ENCODE data around the gene DNAJC10.

DNAJC10 gene

DNA sequence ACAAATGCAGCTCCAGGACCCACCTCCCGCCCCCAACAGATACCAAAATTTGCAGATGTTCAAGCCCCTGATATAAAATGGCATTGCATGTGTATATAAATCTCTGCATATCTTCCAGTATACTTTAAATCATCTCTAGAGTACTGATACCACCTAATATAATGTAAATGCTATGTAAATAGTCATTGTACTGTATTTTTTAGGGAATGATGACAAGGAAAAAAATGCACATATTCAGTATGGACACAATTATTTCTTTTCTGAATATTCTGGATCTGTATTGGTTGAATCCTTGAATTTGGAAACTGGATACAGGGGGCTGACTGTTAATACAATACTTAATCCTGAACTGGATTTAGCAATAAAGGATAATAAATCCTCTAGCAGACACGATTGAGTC, 82.7 kb downstream of the DNAJC10 start:
- DNase-seq: no peak

DNA sequence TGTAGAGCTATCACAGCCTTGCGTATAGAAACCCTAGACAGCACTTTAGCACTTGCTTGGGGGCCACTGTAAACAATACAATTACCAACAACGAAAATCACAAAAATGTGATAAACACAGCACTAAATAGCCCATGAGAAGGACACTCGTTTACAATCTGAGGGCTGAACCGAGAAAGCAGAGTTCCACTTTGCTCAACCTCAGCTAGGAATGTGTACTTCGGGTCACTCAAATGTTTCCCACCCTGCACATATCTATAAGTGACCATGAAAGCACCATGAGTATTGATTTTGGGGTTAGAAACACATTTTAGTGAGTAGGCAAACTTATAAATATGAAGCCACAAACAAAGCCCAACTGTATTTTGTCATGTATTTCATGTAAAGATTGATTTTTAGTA, 88.1 kb downstream of the DNAJC10 start:
- DNase-seq: no peak

DNA sequence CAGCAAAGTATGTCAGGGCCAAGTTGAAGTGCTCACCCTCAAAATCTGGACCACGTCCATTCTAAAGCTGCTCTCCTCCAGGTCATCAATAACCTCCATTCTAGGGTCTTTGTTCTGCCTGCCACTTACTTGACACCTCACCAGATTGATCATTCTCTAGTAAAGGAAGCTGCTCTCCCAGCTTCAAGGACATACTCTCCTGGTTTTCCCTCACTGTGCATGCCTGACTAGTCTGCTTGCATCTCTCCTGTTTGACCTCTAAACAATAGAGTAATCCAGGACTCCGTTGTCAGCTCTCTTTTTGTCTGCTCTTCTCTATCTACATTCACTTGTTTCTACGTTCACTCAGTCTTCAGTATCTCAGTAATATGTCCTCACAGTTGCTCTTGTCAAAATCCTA, 91.3 kb downstream of the DNAJC10 start:
- DNase-seq: no peak

DNA sequence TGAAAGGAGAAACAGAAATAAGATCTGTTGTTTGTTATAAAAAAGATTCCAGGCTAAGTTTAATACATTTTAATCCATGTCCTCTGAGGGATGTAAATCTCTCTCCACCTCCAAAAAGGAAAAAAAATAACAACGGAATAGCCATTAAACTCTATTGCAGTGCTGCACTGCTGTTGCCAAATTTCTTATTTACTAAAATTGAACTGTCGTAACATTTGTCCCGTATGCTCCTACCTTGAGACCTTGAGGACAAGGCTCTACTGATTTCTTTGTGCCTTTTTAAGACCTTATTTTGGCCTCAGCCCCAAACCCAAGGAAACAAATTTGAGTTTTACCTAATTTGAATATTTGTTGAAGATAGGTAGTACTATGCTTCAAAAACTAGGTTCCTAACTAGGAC, 94.0 kb downstream of the DNAJC10 start:
- DNase-seq: no peak

DNA sequence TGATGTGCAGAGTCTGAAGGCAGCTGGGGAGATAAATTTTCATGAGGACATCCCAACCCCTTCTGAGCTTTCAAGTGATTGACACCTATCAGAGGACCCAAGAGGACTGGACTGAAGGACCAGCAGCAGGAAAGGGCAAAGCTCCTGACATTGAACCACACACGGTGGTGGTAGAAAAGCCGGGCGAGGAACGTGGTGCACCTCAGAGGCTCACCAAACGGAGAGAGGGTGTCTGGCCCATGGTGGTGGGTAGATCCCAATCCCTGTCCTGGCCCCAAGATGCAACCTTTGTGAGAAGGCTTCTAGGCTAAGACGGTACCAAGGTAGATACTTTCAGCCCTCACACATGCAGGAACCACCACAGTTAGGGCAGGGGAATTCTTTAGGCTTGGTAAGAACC, 98.3 kb downstream of the DNAJC10 start:
- no peak for DNase-seq

DNA sequence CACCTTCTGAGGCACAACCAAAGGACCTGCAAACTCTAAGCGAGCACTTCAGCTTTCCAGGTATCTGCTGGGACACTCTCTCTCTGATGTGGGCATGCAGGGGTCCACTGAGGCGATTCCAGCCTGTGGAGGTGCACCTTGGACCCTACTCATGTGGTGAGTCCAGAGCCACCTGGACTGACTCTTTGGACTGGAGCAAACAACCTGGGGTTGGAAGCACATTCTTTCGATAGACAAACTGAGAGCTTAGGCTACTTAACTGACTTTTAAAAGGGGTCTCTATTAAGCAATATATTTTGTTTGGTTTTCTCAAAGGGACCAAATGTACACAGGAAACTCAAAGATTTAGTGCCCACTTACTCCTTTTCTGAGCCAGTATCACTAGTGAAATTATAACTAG, 98.7 kb downstream of the DNAJC10 start:
- no peak for DNase-seq

DNA sequence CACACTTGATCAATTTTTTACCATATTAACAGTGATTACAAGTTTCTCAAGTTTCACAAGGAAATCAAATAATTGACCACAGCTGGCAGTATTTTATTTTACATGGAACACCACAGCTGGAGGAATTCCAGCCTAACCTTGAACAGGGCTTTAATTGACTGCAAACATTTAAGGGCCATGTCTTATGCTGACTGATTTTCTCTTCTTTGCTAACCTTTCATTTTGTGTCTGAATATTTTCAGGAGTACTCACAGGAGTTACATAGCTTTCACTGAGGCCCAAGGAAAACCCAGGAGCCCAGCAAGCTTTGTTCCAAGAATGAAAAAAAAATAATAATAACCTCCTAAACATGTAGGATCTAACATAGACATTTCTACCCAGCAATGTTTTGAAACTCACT, 100.8 kb downstream of the DNAJC10 start:
- no peak for DNase-seq

DNA sequence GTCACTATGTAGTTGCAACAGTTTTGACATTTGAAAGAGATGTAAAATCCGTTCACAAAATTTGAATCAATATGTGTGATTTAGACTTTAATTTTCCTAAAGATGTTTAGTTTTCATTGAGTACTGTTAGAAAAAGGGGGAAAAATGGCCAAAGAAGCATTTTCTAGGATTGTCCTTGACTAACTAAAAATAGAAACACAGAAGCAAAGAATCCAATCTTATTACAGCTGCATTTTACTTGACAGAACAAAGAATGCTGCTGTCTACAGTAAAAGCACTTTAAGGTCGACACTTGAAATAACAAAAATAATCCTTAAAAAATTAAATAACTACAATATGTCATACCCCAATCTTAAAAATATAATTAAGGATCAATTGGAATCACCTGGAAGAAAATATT, 101.5 kb downstream of the DNAJC10 start:
- no peak for DNase-seq

DNA sequence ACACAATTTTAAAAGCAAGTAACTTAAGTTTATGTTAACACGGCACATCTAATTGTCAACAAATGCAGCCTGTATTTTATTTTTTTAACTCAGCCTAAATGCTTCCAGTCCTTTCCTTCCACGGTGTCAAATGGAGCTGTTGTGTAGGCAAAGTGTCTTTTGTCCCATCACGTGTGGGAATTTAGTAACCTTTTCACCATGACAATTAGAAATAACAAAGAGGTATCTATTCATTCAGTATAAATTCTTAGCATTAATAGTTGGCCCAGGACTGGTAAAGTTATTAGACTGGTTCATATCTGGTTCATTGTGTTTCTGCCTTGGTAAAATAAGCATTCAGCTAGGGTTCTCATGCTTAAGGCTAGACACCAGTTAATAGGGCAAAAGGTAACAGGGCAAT, 102.4 kb downstream of the DNAJC10 start:
- no peak for DNase-seq

DNA sequence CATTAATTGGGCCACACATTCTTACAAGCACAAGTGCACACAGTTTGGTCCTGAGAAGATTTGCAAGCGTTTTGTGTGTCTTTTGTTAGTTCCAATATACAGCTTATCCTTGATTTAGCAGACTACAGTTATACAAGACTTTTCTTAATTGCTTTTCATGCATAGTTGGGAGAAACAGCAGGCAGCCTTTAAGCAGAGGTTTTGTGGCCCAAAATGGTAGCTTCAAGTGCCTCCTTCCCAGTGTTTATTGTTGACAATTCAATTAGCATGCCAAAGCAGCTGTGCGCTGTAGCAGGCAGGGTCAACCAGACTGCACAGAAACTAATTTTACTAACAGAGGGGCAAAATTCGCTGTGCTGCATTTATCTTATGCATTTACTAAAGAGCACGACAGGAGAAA, 102.9 kb downstream of the DNAJC10 start:
- no peak for DNase-seq

DNA sequence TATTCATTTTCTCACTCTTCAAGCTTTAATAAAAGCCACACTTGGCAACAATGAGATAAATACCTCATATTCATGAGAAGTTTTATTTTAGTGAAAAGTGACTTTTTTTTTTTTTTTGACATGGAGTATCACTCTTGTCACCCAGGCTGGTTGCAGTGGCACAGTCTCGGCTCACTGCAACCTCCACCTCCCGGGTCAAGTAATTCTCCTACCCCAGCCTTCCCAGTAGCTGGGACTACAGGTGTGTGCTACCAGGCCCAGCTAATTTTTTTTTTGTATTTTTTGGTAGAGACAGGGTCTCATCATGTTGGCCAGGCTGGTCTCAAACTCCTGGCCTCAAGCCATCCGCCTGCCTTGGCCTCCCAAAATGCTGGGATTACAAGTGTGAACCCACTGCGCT, 103.4 kb downstream of the DNAJC10 start:
- DNase-seq: no peak

DNA sequence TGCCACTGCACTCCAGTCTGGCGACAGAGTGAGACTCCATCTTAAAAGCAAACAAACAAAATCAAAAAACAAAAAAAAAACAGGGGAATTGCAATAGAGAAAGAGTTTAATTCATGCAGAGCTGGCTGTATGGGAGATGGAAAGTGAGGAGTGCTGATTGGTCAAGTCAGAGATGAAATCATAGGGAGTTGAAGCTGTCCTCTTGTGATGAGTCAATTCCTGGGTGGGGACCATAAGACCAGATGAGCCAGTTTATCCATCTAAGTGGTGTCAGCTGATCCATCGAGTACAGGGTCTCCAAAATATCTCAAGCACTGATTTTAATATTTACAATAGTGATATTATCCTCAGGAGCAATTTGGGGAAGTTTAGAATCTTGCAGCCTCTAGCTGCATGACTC, 105.1 kb downstream of the DNAJC10 start:
- DNase-seq: no peak

DNA sequence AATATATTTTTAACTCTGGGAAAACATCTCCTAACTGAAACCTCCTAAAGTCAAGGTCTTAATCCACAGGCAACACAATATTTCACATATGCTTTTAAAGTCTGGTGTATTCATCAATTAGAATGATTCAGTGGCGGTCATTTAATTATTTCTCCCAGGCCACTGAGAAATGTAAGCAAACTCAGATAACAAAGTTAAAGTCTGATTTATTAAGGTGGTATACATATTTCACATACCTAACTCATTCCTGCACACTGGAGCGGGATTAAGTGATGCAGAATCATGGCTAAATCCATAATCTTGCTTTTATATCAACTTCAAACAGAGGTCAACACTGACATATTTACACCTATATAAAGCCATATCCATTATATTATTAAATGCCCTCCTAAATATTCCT, 106.7 kb downstream of the DNAJC10 start:
- DNase-seq: no peak

DNA sequence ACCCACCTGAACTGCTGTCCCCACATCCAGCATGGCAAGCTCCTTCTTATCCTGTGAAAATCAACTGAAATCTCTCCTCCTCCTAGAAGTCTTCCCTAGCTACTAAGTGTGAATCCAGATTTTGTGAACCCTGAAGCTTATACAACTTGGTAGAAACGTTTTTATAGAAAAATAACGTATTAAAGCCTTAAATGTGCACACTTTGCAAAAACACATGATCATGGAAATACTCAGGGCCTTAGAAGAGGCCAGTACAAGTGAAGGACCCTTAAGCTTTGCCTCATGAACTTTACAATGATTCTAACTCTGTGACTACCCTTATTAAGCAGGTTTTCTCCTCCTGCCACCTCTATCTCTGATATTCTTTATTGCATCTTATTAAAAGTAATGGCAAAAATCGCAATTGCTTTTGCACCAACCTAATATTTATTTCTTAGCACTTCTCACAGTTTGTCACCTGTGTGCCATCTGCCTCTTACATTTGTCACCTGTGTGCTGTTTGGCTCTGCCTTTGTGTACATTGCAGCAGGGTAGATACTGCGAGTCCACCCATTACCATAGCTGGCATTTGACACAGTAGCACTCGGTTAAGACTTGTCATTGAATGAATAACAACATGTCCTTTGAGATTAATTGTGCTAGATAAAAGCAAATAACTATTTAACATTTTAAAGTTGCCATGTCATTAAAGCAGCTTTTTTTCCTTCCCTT, 108.2 kb downstream of the DNAJC10 start:
- DNase-seq: no peak

DNA sequence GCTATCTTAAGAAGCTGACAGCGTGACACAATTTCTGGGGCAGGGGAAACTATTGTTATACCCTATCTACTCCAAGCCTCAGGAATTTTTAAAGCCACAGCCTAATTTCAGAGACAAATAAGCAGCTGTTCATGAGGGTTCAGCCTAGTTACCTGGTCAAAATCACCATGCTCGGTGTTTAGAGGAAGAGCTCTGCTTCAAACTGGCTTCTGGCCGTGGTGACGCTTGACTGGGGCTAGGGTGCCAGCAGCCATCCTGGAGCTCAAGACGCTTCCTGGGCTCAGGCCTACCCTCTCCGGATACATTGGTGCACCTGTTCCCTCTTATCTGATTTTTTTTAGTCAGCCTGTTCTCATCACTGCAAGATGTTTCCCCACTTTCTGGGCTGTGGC, 108.7 kb downstream of the DNAJC10 start:
- no peak for DNase-seq

DNA sequence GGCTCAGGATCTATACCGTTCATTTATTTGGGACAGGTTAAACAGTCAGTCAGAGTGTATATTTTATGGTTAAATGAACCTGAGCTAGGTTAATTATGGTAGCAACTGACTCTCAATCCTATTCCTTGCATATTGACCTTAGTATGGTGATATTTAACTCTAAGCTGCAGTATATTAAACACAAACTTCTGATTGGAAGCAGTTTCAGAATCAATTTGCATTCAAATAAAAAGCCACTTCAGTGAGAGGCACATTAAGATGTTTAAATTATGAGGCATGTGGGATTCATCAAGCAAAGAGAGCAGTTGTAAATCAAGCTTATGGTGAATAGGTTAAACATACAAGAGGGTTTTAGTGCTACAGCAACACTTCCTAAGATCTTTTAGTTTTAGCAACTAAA, 110.0 kb downstream of the DNAJC10 start:
- no peak for DNase-seq

DNA sequence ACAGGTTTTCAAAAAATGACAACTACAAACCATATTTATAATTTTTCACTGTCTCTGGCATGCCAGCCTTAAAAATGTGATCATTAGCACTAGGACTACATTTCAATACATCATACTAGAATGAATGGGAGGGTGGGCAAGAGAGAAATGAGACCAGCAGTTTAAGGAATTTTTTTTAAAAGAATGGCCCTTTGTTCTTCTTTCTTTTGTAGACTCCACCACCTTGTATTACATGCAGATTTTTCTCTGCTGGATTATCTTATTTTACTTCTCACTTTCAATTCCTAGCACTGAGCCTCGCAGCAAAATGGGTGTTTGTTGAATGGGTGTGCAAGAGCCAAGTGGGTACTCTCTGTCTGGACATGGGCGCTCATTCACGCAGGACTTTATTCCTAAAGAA, 110.4 kb downstream of the DNAJC10 start:
- DNase-seq: no peak

DNA sequence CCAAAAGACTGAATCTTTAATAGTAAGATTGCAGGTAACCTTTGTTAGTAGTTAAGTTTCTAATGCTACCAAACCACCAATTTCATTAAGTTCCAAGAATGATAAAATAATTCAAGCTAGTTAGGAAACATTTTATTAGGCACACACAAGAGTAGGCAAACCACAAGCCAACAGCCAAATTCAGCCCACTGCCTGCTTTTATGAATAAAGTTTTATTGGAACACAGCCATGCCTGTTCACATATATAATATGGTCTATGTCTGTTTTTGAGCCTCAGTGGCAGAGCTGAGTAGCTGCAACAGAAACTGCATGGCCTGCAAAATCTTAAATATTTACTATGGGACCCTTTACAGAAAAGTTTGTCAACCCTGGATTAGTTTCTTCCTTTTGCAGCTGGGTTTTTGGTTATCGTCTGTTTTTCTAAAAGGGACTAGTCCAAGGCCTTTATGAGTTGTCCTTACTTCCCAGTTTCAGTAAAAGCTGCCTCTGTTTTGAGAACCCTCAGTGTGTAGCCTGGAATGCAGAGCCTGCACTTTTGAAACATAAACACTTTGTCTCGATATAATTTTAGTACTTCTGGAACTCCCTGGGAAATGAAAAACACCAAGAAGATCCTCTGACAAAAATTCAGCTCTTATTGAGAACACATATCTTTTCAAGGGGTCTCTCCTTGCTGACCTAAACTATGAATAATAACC, 111.3 kb downstream of the DNAJC10 start:
- no peak for DNase-seq

DNA sequence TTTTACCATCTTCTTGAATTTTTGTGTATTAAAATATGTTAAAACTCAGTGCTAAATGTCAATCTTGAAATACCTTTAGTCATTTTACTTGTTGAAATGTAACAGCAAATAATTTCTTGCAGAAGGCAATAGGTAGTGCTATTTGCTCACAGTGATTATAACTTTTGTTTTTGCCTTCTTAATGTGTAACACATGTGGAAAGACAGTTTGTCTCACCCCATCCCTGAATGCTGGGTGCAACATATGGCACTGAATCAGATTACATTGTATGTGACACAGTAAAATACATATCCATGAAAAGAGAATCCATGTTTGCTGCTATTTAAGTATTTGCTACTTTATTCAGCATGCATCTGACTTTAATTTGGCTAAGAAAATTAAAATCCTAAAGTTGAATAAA, 115.0 kb downstream of the DNAJC10 start:
- no peak for DNase-seq

DNA sequence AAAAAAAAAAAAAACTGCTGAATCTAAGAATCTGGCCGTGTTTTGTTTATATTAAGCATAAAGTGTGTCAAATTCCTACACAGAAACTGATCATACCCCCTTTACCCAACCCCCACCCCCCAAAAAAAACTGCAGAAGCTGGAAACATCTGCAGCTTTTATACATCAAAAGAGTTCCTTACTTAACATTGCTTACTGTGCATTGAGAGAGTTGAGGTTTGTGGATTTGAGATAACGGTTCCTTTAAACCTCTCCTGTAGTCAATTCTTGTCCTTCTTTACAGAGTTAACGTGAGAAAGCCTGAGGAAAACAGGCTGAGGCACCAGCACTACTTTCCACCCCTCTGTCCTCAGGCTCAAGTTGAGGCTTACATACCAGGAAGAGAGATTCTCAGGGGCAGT, 115.9 kb downstream of the DNAJC10 start:
- DNase-seq: no peak

DNA sequence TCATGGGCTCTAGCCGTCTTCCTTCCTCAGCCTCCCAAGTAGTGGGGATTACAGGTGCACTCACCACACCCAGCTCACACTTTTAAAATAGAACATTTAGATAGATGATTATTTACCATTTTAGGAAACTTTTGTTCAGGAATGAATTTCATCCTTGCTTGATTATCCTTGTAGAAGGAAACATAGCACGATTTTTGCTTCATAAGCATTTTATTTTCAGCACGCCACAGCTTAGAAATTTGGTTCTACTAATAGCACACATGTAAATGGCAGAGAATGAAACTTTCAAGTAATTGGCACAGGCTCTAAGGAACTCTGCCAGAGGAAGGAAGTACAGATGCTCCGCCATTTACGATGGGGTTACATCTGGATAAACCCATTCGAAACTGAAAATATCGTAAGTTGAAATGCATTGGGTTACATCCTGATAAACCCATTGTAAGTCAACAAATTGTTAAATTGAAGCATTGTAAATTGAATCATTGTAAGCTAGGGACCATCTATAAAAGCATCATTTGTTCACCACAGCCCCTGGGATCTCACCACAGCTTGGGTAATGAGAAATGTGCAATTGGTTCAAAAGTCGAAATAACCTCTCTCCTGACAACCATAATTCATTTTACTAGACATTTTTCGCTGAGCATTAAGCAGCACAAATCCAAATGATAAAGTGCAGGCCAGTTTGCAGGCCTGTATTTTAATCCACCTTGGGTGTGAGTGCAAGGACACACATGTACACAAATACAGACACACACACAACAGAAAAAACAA, 117.2 kb downstream of the DNAJC10 start:
- DNase-seq: no peak

DNA sequence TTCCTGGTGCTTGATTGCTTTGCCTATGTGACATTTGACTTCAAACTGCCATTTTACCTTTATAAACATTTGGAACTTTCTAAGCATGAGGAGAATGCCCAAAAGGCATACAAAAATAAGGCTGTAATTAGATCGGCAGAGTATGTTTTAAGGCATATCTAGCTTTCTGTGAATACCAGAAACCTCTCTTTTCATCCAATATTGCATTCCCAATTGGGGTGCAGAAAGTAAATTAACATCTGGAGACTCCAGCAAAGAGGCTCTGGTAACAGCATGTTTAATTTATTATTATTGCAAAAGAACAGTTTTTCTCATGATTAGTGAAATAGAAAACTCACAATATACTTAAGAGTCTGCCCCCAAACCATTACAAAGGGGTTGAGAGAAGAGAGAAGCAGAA, 118.2 kb downstream of the DNAJC10 start:
- no peak for DNase-seq

DNA sequence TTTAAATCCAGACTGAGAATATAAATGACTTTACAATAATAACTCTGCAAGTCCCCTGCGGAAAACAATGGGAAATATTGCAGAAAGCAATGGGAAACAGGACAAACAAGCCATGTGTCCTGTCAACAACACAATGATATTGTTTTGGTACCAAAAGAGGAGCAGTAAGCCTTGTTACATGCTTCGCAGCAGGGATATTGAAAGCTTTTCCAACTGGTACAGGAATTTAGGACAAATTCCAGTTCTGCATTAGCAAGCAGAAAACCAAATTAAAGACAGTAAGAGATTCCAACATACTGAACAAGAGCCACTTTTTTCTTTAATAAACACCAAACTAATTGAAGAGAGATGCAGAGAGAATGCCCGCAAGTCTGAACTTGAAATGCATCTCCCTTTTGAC, 120.4 kb downstream of the DNAJC10 start:
- DNase-seq: no peak

All from central memory CD4-positive, alpha-beta T cell (primary cell).